Immature natural killer cell (primary cell): ENCODE results near the gene IFT81. TPM values are rescaled to one million over a fixed set of nuclear protein-coding genes. Genes with fewer than 3 reads are reported as not detected.
"Not testable (repeated sequence)": the region's sequence is repeated elsewhere in the genome, so short reads cannot be mapped to it uniquely, and the experiment has no call there.

ENCODE experiments used
- DNase-seq, 3 donors: peaks; one replicate each; pipeline ENCODE4 v3.0.0; 2022; ENCODE audit warnings: mixed read lengths in 1 of 3
- H3K27ac Mint-ChIP-seq, 6 donors: one replicate each; pipeline ENCODE4 v1.8.0; 2020; ENCODE audit warnings: mixed read lengths in 6 of 6, mild to moderate bottlenecking in 5 of 6, inconsistent platforms in 4 of 6, moderate library complexity in 3 of 6
- H3K27me3 Mint-ChIP-seq, 3 donors: one replicate each; pipeline ENCODE4 v1.8.0; 2020 to 2021; ENCODE audit warnings: low read depth in 3 of 3, mild to moderate bottlenecking in 3 of 3, mixed read lengths in 3 of 3, moderate library complexity in 3 of 3, inconsistent platforms in 1 of 3
- H3K36me3 Mint-ChIP-seq, 3 donors: one replicate each; pipeline ENCODE4 v1.8.0; 2020; ENCODE audit warnings: mixed read lengths in 3 of 3, inconsistent platforms in 2 of 3, mild to moderate bottlenecking in 2 of 3
- H3K4me1 Mint-ChIP-seq, 2 donors: one replicate each; pipeline ENCODE4 v1.8.0; 2020; ENCODE audit warnings: inconsistent platforms in 2 of 2, mild to moderate bottlenecking in 2 of 2, mixed read lengths in 2 of 2, moderate library complexity in 1 of 2
- H3K4me3 Mint-ChIP-seq, 5 donors: one replicate each; pipeline ENCODE4 v1.8.0; 2020; ENCODE audit warnings: mild to moderate bottlenecking in 5 of 5, mixed read lengths in 5 of 5, inconsistent platforms in 3 of 5, moderate library complexity in 3 of 5
- H3K9me3 Mint-ChIP-seq, 6 donors: one replicate each; pipeline ENCODE4 v1.8.0; 2020; ENCODE audit warnings: mild to moderate bottlenecking in 6 of 6, mixed read lengths in 6 of 6, inconsistent platforms in 4 of 6, moderate library complexity in 3 of 6
- polyA plus RNA-seq, 3 donors: library from polyadenylated mRNA; unstranded; fragments of 300-500 nt; fragmentation: Illumina TruSeq; gene quantifications; one replicate each; pipeline ENCODE4 v1.2.3, GENCODE V29; 2021

Gene IFT81
- under 1 TPM in 2 of 3 donors, not detected in 1; 0.54 TPM for polyA plus RNA-seq

GRCh38 chr12:110124269-110124995 is at the start of gene IFT81:
TSS of gene IFT81 (plus strand) at chr12:110124357. CDS start at chr12:110127381, 3,024 bp downstream.
- H3K27me3 Mint-ChIP-seq: peaks cover 3 to 15% (median 14%) of the 10 kb centered on the region in 3 donors
- peak within 1 kb of the TSS; percentile 91 to 95 (median 93) for H3K4me3 Mint-ChIP-seq
- DNase-seq: peak; percentile 90 to 92 (median 92)
- peaks cover 11 to 17% of the 10 kb centered on the region in 2 donors for H3K4me1 Mint-ChIP-seq
- H3K36me3 Mint-ChIP-seq: no peaks in the 10 kb centered on the region
- H3K27ac Mint-ChIP-seq: peak within 1 kb of the TSS; percentile 71 to 94 (median 91)
- no peaks in the 10 kb centered on the region for H3K9me3 Mint-ChIP-seq

- Mint-ChIP-seq H3K4me3 (no peak overlapping the region), H3K27ac (no peak overlapping the region), H3K9me3 (no peaks in the 10 kb centered on the region), H3K4me1 (peaks cover 39 to 41% of the 10 kb centered on the region in 2 donors), H3K36me3 (peaks cover 0 to 4% (median 0%) of the 10 kb centered on the region in 3 donors), H3K27me3 (peaks cover 2 to 11% (median 6%) of the 10 kb centered on the region in 3 donors)
- no peak for DNase-seq
Measured at GRCh38 chr12:110075880-110076279, 48.3 kb upstream of the IFT81 start.

GRCh38 chr12:110077800-110078199 is 46.4 kb upstream of the IFT81 start:
- peak overlapping the region in 3 of 5 donors; percentile 0 to 26 (median 21) for H3K4me3 Mint-ChIP-seq
- DNase-seq: no peak
- no peaks in the 10 kb centered on the region for H3K9me3 Mint-ChIP-seq
- H3K27ac Mint-ChIP-seq: peak overlapping the region in 2 of 6 donors; percentile 19 to 97
- peaks cover 0 to 4% (median 0%) of the 10 kb centered on the region in 3 donors for H3K36me3 Mint-ChIP-seq
- peaks cover 37 to 38% of the 10 kb centered on the region in 2 donors for H3K4me1 Mint-ChIP-seq
- H3K27me3 Mint-ChIP-seq: peaks cover 2 to 7% (median 6%) of the 10 kb centered on the region in 3 donors

GRCh38 chr12:110079477-110080400 is 44.4 kb upstream of the IFT81 start:
- Mint-ChIP-seq H3K9me3 (no peaks in the 10 kb centered on the region), H3K27ac (peak overlapping the region; percentile 96 to 98 (median 98)), H3K4me3 (peak overlapping the region; percentile 88 to 95 (median 92)), H3K4me1 (peaks cover 25 to 28% of the 10 kb centered on the region in 2 donors), H3K36me3 (peaks cover 0 to 4% (median 0%) of the 10 kb centered on the region in 3 donors), H3K27me3 (peaks cover 4 to 8% (median 7%) of the 10 kb centered on the region in 3 donors)
- peak; percentile 75 to 80 (median 79) for DNase-seq

GRCh38 chr12:110080410-110080809 is 43.7 kb upstream of the IFT81 start:
- H3K27ac Mint-ChIP-seq: peak overlapping the region in 4 of 6 donors; percentile 34 to 97 (median 80)
- no peak for DNase-seq
- H3K4me3 Mint-ChIP-seq: peak overlapping the region; percentile 35 to 92 (median 52)
- peaks cover 4 to 10% (median 7%) of the 10 kb centered on the region in 3 donors for H3K27me3 Mint-ChIP-seq
- peaks cover 25 to 28% of the 10 kb centered on the region in 2 donors for H3K4me1 Mint-ChIP-seq
- peaks cover 0 to 4% (median 0%) of the 10 kb centered on the region in 3 donors for H3K36me3 Mint-ChIP-seq
- no peaks in the 10 kb centered on the region for H3K9me3 Mint-ChIP-seq

- H3K9me3 Mint-ChIP-seq: no peaks in the 10 kb centered on the region
- no peak overlapping the region for H3K4me3 Mint-ChIP-seq
- no peak for DNase-seq
- H3K4me1 Mint-ChIP-seq: peaks cover 12% of the 10 kb centered on the region in 2 donors
- H3K27me3 Mint-ChIP-seq: peaks cover 4 to 9% (median 9%) of the 10 kb centered on the region in 3 donors
- no peak overlapping the region for H3K27ac Mint-ChIP-seq
- peaks cover 0 to 4% (median 0%) of the 10 kb centered on the region in 3 donors for H3K36me3 Mint-ChIP-seq
Measured at GRCh38 chr12:110084314-110085015, 39.7 kb upstream of the IFT81 start.

- H3K27me3 Mint-ChIP-seq: peaks cover 2 to 13% (median 11%) of the 10 kb centered on the region in 3 donors
Measured at GRCh38 chr12:110088216-110088615, 35.9 kb upstream of the IFT81 start.

GRCh38 chr12:110088936-110089335 is 35.2 kb upstream of the IFT81 start:
- Mint-ChIP-seq H3K27me3 (peaks cover 2 to 18% (median 11%) of the 10 kb centered on the region in 3 donors), H3K4me3 (no peak overlapping the region)
- DNase-seq: no peak

More at GRCh38 chr12:110088216-110088615, 35.9 kb upstream of the IFT81 start:
- not testable (repeated sequence) for H3K4me1 Mint-ChIP-seq, H3K4me3 Mint-ChIP-seq, H3K36me3 Mint-ChIP-seq, H3K9me3 Mint-ChIP-seq, H3K27ac Mint-ChIP-seq, DNase-seq

GRCh38 chr12:110090266-110091135 is 33.7 kb upstream of the IFT81 start:
- Mint-ChIP-seq H3K9me3 (no peaks in the 10 kb centered on the region), H3K36me3 (no peaks in the 10 kb centered on the region), H3K4me3 (no peak overlapping the region), H3K27me3 (peaks cover 0 to 19% (median 7%) of the 10 kb centered on the region in 3 donors), H3K27ac (no peak overlapping the region), H3K4me1 (no peaks in the 10 kb centered on the region)
- DNase-seq: no peak

More at GRCh38 chr12:110088936-110089335, 35.2 kb upstream of the IFT81 start:
- Mint-ChIP-seq H3K27ac (no peak overlapping the region), H3K9me3 (no peaks in the 10 kb centered on the region), H3K36me3 (no peaks in the 10 kb centered on the region), H3K4me1 (no peaks in the 10 kb centered on the region)

GRCh38 chr12:110091136-110091711 is 32.9 kb upstream of the IFT81 start:
- Mint-ChIP-seq H3K4me3 (no peak overlapping the region), H3K9me3 (no peaks in the 10 kb centered on the region), H3K4me1 (no peaks in the 10 kb centered on the region), H3K36me3 (no peaks in the 10 kb centered on the region), H3K27ac (no peak overlapping the region), H3K27me3 (peaks cover 2 to 19% (median 7%) of the 10 kb centered on the region in 3 donors)
- no peak for DNase-seq

GRCh38 chr12:110093631-110094311 is 30.4 kb upstream of the IFT81 start:
- H3K4me3 Mint-ChIP-seq: no peak overlapping the region
- H3K27me3 Mint-ChIP-seq: peaks cover 2 to 19% (median 9%) of the 10 kb centered on the region in 3 donors
- H3K4me1 Mint-ChIP-seq: no peaks in the 10 kb centered on the region
- DNase-seq: no peak
- H3K9me3 Mint-ChIP-seq: no peaks in the 10 kb centered on the region
- H3K36me3 Mint-ChIP-seq: no peaks in the 10 kb centered on the region
- H3K27ac Mint-ChIP-seq: no peak overlapping the region
